ENCODE data around the gene KIF27.

KIF27 gene

GRCh38 chr9:83800236-83801033, 120.8 kb downstream of the KIF27 start:
- no peaks in the 10 kb centered on the region for H3K4me1 Mint-ChIP-seq
- no peak overlapping the region for H3K4me3 Mint-ChIP-seq
- H3K27me3 Mint-ChIP-seq = no peaks in the 10 kb centered on the region
- DNase-seq (no peak), ATAC-seq (no peak)
- H3K9me3 Mint-ChIP-seq = no peaks in the 10 kb centered on the region
- no peak overlapping the region for H3K27ac Mint-ChIP-seq

- no peak for ATAC-seq
- Mint-ChIP-seq H3K4me1 (peaks cover 10% of the 10 kb centered on the region), H3K27ac (peak overlapping the region; percentile 9 to 34), H3K27me3 (no peaks in the 10 kb centered on the region), H3K9me3 (no peaks in the 10 kb centered on the region), H3K4me3 (no peak overlapping the region)
- DNase-seq = no peak
Measured at GRCh38 chr9:83794051-83794450, 127.2 kb downstream of the KIF27 start.

DNA sequence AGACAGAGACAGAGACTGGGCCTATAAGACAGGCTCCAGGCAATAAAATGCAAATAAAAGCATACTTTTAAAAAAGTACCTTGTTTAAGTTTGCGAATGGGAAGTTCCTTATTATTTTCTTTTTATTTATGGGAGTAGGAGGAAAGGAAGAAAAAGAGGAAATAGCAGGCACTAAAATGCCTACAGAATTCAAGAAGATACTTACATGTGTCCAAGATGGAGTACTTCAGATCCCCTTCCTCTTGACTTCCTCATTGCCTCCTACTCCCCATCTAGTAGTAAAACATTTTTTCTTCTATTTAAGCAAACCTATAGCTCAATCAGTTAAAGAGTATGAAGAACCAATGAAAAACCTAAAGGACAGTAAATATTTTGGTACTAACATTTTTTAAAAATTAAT, 128.5 kb downstream of the KIF27 start:
- H3K27me3 Mint-ChIP-seq = no peaks in the 10 kb centered on the region
- no peaks in the 10 kb centered on the region for H3K9me3 Mint-ChIP-seq
- H3K27ac Mint-ChIP-seq = no peak overlapping the region
- H3K4me1 Mint-ChIP-seq = peaks cover 10% of the 10 kb centered on the region
- DNase-seq (no peak), ATAC-seq (no peak)
- no peak overlapping the region for H3K4me3 Mint-ChIP-seq

Data from stimulated activated naive CD8-positive, alpha-beta T cell treated with anti-CD3 and anti-CD28 coated beads, Interleukin-15, amount 100 ng/mL, for 72 hours (primary cell).